ENCODE measurements around the gene OTUB2. TPM values are rescaled to one million over a fixed set of nuclear protein-coding genes. Genes with fewer than 3 reads are reported as not detected.

Gene OTUB2
- total RNA-seq, 2 donors from 2014 or later: 6.3 to 6.7 TPM

DNA sequence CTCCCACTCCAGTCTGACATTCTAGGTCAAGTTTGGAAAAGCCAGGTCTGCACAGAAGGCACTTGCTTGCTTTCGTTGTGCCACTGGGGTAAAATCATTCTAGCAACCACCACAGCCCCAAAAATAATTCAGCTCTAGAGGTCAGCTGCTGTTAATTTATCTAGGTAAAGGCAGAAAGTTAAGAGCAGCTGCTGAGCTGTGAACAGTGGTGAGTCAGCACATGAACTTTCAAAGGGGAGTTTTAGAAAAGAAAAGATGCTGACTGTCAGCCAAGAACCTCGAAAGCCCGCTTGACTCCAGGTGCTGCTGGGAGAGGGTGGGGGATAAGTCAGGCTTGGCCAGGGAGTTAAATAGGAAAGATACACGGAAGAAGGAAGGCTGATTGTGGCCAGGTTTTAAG is 16.4 kb upstream of the OTUB2 start:
- Histone ChIP-seq H3K36me3 (ENCODE audit: control insufficient read depth, insufficient read depth, low read length) (no peaks in the 10 kb centered on the region), H3K4me1 (ENCODE audit: control insufficient read depth, insufficient read depth, low read length) (no peaks in the 10 kb centered on the region), H3K27me3 (ENCODE audit: control insufficient read depth, insufficient read depth, low read length, poor library complexity, severe bottlenecking) (no peaks in the 10 kb centered on the region), H3K4me3 (ENCODE audit: low read length) (no peak overlapping the region), H3K27ac (ENCODE audit: low read depth, low read length) (no peak overlapping the region), H3K9ac (ENCODE audit: extremely low read depth, low read length, poor library complexity, severe bottlenecking) (no peak overlapping the region), H3K9me3 (ENCODE audit: control insufficient read depth, low read length) (no peaks in the 10 kb centered on the region)
- no peak for DNase-seq
- Mint-ChIP-seq H3K36me3 (ENCODE audit: low read depth) (no peaks in the 10 kb centered on the region), H3K4me3 (no peak overlapping the region), H3K4me1 (no peaks in the 10 kb centered on the region), H3K27me3 (ENCODE audit: insufficient read depth) (peaks cover 6% of the 10 kb centered on the region), H3K27ac (no peak overlapping the region), H3K9me3 (no peaks in the 10 kb centered on the region)
- TF ChIP-seq, protein P1, sequence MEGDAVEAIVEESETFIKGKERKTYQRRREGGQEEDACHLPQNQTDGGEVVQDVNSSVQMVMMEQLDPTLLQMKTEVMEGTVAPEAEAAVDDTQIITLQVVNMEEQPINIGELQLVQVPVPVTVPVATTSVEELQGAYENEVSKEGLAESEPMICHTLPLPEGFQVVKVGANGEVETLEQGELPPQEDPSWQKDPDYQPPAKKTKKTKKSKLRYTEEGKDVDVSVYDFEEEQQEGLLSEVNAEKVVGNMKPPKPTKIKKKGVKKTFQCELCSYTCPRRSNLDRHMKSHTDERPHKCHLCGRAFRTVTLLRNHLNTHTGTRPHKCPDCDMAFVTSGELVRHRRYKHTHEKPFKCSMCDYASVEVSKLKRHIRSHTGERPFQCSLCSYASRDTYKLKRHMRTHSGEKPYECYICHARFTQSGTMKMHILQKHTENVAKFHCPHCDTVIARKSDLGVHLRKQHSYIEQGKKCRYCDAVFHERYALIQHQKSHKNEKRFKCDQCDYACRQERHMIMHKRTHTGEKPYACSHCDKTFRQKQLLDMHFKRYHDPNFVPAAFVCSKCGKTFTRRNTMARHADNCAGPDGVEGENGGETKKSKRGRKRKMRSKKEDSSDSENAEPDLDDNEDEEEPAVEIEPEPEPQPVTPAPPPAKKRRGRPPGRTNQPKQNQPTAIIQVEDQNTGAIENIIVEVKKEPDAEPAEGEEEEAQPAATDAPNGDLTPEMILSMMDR (conservative IDR thresholded peaks at IDR 0.05): no peak
- 68 to 69% methylated on average over 2 to 4 of the region's 4 CpGs for WGBS, 2 experiments (ENCODE audit: insufficient coverage in 1 of 2, insufficient read length in 1 of 2)

DNA sequence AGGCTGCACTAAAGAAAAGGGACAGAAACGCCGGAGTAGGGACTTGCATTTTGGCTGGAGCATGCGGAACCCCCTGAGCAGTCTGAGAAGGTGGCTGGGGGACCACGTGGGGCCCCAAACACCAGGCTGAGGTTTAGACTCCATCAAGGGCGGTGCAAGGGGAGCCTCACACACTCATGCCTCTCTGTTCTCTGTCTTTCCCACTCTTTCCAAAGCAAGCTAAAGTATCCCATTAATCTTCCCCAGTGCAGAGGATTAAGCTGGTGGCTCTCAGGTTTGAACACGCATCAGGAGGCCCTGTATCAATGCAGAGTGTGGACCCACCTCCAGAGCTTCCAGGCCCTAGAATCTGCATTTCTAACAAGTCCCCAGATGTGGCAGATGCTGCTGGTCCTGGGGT is 15.5 kb upstream of the OTUB2 start:
- Histone ChIP-seq H3K9ac (ENCODE audit: extremely low read depth, low read length, poor library complexity, severe bottlenecking) (no peak overlapping the region), H3K27me3 (ENCODE audit: control insufficient read depth, insufficient read depth, low read length, poor library complexity, severe bottlenecking) (no peaks in the 10 kb centered on the region), H3K4me1 (ENCODE audit: control insufficient read depth, insufficient read depth, low read length) (no peaks in the 10 kb centered on the region), H3K27ac (ENCODE audit: low read depth, low read length) (no peak overlapping the region), H3K9me3 (ENCODE audit: control insufficient read depth, low read length) (no peaks in the 10 kb centered on the region), H3K36me3 (ENCODE audit: control insufficient read depth, insufficient read depth, low read length) (no peaks in the 10 kb centered on the region), H3K4me3 (ENCODE audit: low read length) (no peak overlapping the region)
- no peak for DNase-seq
- Mint-ChIP-seq H3K4me1 (no peaks in the 10 kb centered on the region), H3K36me3 (ENCODE audit: low read depth) (no peaks in the 10 kb centered on the region), H3K27ac (no peak overlapping the region), H3K4me3 (no peak overlapping the region), H3K9me3 (no peaks in the 10 kb centered on the region), H3K27me3 (ENCODE audit: insufficient read depth) (peaks cover 6% of the 10 kb centered on the region)
- WGBS, 2 experiments (ENCODE audit: insufficient coverage in 1 of 2, insufficient read length in 1 of 2): 92 to 94% methylated on average over 5 to 6 of the region's 6 CpGs
- TF ChIP-seq, protein P1 (conservative IDR thresholded peaks at IDR 0.05): no peak

DNA sequence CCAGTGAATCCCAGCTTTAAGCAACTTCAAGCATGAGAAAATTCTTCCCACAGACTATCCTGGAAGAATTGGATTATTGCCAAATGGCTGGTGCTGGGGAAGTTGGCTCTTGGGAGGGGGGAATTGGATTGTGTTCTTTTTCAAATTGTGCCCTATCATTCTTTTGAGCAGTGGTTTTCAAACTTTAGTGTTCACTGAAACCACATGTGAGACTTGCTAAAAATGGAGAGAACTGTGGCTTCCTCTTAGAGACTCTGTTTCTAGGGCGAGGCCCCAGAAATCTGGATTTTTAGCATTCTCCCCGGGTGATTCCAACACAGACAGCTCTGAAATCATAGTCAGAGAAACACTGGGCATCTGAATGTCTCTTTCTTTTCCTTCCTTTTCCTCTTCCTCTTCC is 14.3 kb upstream of the OTUB2 start:
- H3K9me3 ChIP-seq (ENCODE audit: control insufficient read depth, low read length): no peaks in the 10 kb centered on the region
- no peak overlapping the region for H3K4me3 ChIP-seq (ENCODE audit: low read length)
- no peak overlapping the region for H3K9ac ChIP-seq (ENCODE audit: extremely low read depth, low read length, poor library complexity, severe bottlenecking)
- no peaks in the 10 kb centered on the region for H3K4me1 ChIP-seq (ENCODE audit: control insufficient read depth, insufficient read depth, low read length)
- Mint-ChIP-seq H3K9me3 (no peaks in the 10 kb centered on the region), H3K27ac (no peak overlapping the region), H3K4me1 (no peaks in the 10 kb centered on the region), H3K27me3 (ENCODE audit: insufficient read depth) (peaks cover 10% of the 10 kb centered on the region), H3K36me3 (ENCODE audit: low read depth) (no peaks in the 10 kb centered on the region), H3K4me3 (no peak overlapping the region)
- no peaks in the 10 kb centered on the region for H3K36me3 ChIP-seq (ENCODE audit: control insufficient read depth, insufficient read depth, low read length)
- 89 to 95% methylated on average over 2 of the region's 2 CpGs for WGBS, 2 experiments (ENCODE audit: insufficient coverage in 1 of 2, insufficient read length in 1 of 2)
- no peak for DNase-seq
- H3K27me3 ChIP-seq (ENCODE audit: control insufficient read depth, insufficient read depth, low read length, poor library complexity, severe bottlenecking): peaks cover 5% of the 10 kb centered on the region
- no peak overlapping the region for H3K27ac ChIP-seq (ENCODE audit: low read depth, low read length)
- TF ChIP-seq, protein P1 (conservative IDR thresholded peaks at IDR 0.05): no peak

Measured in endodermal cell (in vitro differentiated cells).